HG03103 (cell line): ENCODE measurements around the gene PPP4R2.
"Not testable (repeated sequence)": the region's sequence is repeated elsewhere in the genome, so short reads cannot be mapped to it uniquely, and the experiment has no call there.

Source experiments
- ATAC-seq: cut with Tn5 transposase; IDR thresholded peaks from one replicate; pipeline ENCODE4 v1.9.1; 2021; ENCODE audit warnings: low read depth; ENCODE audit not compliant: unreplicated experiment

PPP4R2 gene

DNA sequence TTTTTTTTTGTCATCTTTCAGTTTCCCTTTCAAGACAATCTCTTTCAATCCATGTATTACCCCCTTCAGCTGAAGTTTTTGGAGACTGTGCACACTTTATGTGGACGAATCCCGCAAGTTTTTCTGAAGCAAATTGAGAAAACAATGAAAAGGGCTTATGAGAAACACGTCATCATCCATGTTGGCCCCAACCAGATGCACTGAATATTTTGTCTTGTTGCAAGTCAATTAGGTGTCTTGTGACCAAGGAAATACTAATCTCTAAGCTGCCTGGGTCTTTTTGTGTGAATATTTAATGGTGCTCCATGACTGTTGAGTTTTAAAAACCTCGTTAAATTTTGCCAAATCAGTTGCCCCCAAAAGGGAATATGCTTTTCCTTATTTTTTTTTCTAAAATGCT, 21.7 kb upstream of the PPP4R2 start:
- no peak for ATAC-seq

GRCh38 chr3:72976281-72976741, 20.3 kb upstream of the PPP4R2 start:
- no peak for ATAC-seq

- peak; percentile 69 for ATAC-seq
These were observed 19.4 kb upstream of the PPP4R2 start for GRCh38 chr3:72977060-72977808.

GRCh38 chr3:72982609-72983366, 13.8 kb upstream of the PPP4R2 start:
- no peak for ATAC-seq

- ATAC-seq: no peak
These were observed 11.0 kb upstream of the PPP4R2 start for GRCh38 chr3:72985576-72985975.

GRCh38 chr3:72990701-72991395, 5.8 kb upstream of the PPP4R2 start:
- ATAC-seq: no peak

DNA sequence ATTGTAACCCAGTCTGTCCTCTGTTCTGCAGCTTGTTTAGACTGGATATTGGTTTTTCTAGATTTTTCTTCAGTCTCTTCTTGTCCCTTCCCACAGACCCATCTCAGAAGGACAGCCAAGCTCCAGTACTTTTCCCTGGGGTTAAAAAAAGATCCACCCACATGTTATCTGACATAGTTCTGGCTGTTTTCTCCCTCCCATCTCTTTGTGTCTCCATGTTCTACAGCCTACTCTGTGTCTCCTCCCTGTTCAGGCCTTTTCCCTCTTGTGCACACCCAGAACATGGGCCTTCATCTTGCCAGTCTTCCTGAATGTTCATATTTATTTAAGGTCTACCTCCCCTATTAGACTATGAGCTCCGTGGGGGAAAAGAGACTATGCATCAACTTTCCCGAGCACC, 5.1 kb upstream of the PPP4R2 start:
- ATAC-seq: no peak

GRCh38 chr3:72993391-72993790, 3.2 kb upstream of the PPP4R2 start:
- ATAC-seq: no peak

DNA sequence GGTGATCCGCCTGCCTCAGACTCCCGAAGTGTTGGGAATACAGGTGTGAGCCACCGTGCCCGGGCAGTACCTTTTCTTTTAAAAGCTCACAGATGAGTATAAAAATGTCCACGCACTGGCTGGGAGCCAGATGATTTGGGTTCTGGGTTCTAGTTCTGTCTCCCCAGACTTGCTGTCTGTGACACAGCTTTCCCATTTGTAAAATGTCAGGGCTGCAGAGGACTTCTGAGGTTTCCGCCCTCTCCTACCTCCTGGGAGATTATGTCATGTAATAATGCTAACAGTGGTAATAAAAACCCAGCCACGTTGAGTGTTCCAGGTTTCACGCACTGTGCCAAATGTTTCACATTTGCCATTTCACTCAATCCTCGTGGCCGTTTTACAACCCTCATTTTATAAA, 1.3 kb upstream of the PPP4R2 start:
- no peak for ATAC-seq

- no peak for ATAC-seq
These were observed 514 bp upstream of the PPP4R2 start for GRCh38 chr3:72996121-72996472.

DNA sequence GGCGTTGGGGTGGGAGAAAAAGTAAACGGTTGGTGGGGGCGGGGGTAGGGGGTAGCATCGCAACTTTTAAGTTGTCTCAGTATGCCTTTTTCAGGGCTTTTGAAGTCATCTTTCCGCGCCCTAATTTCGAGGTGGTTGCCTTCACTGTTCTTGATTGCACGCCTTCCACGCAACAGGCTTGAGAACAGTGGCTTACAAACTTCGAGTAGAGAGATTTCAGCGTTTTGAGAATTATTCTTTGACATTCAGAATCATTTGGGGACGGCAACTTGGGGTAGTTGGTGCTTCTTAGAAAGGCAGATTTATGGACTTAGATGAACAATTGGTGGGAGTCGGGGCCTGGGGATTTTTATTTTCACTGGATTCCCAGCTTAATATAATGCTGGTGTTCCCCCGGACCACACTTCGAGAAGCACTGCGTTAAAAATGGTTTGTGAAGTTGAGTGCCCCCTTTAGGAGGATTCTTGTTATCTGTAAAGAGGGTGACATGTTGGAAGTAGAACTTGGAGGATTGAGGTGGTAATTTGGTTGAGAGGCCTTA, 880 bp downstream of the PPP4R2 start:
- ATAC-seq: no peak

DNA sequence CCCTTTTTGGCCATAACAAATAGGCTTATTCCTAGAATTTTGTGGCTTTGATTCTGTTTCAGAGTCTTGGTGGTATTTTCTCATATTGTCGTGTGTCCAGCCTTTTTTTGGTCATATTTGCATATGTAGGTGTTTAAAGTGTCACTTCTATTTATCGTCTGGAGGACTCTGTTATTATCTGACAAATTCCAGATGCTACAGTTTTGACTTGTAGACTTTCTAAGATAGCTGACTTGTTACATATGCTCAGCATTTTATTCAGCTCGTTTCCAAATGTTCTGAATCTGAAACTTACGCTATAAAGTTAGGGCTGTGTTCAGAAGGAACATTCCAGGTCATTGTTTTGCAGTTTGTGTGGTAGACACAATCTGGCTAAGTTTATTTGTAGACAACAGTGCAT, 1.9 kb downstream of the PPP4R2 start:
- no peak for ATAC-seq

- no peak for ATAC-seq
These were observed 3.3 kb downstream of the PPP4R2 start for GRCh38 chr3:72999951-73000350.

DNA sequence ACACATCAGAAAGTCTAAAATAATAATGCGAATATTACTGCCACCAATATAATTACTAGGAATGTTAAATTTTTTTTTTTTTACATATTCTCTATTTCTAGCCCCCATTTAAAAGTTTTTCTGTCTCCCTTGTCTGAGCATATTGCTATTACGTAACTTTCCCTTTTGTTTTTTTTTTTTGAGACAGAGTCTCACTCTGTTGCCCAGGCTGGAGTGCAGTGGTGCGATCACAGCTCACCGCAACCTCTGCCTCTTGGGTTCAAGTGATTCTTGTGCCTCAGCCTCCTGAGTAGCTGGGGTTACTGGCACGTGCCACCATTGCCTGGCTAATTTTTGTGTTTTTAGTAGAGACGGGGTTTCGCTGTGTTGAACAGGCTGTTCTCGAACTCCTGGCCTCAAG, 6.4 kb downstream of the PPP4R2 start:
- not testable (repeated sequence) for ATAC-seq

DNA sequence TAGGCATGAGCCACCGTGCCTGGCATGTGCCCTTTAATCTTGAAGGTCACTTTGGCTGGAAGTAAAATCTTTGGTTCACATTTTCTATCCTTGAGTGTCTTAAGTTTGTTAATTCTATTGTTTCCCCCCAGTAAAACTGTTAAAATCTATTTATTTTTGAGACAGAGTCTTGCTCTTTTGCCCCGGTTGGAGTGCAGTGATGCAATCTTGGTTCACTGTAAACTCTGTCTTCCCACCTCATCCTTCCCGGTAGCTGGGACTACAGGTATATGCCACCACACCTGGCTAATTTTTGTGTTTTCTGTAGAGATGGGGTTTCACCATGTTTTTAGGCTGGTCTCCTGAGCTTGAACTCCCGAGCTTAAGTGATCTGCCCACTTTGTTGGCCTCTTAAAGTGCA, 7.7 kb downstream of the PPP4R2 start:
- ATAC-seq: no peak

GRCh38 chr3:73007992-73008712, 11.5 kb downstream of the PPP4R2 start:
- no peak for ATAC-seq

GRCh38 chr3:73009008-73009407, 12.4 kb downstream of the PPP4R2 start:
- ATAC-seq: no peak

DNA sequence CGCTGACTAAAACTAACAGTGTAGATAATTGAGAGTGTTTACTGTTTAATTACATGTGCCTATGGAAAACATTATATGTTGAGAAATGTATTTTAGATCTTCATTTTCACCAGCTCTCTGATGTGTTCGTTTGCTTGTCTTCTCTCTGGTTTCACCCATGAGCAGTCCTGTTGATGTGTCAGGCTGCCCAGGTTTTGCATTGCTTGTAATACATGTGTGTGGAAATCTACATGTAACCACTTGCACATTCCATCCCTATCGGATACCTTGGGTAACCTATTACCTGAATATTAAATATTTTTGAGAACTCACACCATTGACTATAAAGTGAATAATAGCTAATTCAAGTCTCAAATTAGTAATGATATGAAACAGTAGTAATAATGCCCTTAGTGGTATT, 13.1 kb downstream of the PPP4R2 start:
- no peak for ATAC-seq

DNA sequence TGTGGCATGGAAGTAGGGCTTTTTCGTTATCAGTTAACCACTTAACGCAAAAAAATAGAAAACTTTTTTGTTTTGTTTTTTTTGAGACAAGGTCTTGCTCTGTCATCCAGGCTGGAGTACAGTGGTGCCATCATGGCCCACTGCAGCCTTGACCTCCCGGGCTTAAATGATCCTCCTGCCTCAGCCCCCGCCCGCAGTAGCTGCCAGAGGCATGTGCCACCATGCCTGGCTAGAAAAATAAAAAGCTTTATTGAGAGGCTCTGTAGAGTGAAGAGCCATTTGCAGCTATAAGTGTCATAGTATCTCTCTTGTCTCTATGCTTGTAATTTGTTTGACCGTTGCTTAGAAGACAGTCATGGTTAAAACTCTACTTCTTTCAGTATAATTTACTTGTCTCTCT, 13.5 kb downstream of the PPP4R2 start:
- ATAC-seq: no peak

DNA sequence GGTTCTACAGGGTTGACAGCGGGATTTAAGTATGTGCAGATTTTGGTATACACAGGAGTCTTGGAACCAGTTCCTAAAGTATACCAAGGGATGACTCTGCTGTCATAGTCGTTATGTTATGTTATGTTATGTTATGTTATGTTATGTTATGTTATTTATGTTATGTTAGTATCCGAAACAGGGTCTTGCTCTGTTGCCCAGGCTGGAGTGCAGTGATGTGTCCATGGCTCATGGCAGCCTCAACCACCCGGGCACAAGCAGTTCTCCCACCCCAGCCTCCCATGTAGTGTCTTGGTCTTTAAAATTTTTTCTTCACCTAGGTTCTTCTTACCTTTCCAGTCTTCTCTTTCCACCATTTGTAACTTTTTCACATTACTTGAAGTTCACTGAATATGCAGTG, 21.7 kb downstream of the PPP4R2 start:
- no peak for ATAC-seq
